Uterus (tissue), 2 donors: ENCODE data around the gene TTC19.

ENCODE experiments used
- CTCF ChIP-seq, 4 experiments: fragments of 200-600 bp in 2 of 4; fragments of 450-650 bp in 2 of 4; sonication (generic) in 2 of 4; IDR thresholded peaks; one replicate each; pipeline ENCODE4 v1.5.1; 2016 to 2019; ENCODE audit warnings: antibody characterized with exemption in 4 of 4, mild to moderate bottlenecking in 2 of 4, moderate library complexity in 1 of 4
- POLR2A ChIP-seq, 2 donors: fragments of 450-650 bp; IDR thresholded peaks; one replicate each; pipeline ENCODE4 v1.6.1; 2016; ENCODE audit warnings: antibody characterized with exemption in 2 of 2, mild to moderate bottlenecking in 1 of 2, moderate library complexity in 1 of 2

GRCh38 chr17:15967706-15968399 is 31.8 kb upstream of the TTC19 start:
- TF ChIP-seq CTCF (IDR thresholded peaks at IDR 0.05) (no peak), POLR2A (IDR thresholded peaks at IDR 0.05) (no peak)
